Amniotic epithelial cell (primary cell): ENCODE results near the gene HTRA1.
A peak's percentile ranks its signal among the peaks of the same experiment; 100 is the strongest.

ENCODE experiments used
- DNase-seq: peaks from one replicate; pipeline ENCODE4 v3.0.0-alpha.2; 2010; ENCODE audit warnings: low read depth

HTRA1 gene

DNA sequence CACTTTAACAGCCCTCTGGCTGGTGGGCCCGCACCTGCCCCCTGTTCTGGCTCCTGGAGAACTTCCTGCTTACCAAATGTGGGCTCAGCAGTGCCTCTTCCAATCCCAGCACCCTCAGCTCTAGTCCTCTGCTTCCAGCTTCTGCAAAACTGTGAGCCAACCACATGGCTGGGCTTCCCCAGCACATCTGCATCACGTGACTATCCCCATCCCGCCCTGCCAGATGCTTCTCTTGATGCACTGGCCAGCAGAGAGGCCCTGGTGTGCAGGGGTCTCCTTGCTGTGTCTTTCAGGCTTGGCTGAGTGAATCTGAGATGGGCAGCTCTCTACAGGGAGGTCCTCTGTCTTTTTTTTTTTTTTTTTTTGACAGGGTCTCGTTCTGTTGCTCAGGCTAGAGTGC is 55.4 kb downstream of the HTRA1 start:
- DNase-seq = no peak

DNA sequence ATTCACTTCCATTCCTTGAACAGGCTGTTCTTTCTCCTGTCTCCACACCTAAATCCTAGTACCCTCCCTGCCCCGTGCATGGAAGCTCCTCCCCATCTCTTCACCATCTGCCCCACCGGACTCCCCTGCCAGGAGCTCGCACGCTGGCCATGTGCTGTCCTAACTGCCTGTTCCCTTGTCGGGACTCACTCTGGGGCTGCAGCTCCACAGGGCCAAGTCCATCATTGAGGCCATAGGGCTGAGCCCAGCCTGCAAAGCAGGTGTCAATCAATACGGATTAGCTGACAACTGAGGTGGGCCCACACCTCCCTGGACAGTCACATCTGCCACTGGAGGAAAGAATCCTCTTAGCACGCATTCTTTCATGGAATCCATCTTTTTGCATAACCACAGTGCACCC is 57.8 kb downstream of the HTRA1 start:
- no peak for DNase-seq

DNA sequence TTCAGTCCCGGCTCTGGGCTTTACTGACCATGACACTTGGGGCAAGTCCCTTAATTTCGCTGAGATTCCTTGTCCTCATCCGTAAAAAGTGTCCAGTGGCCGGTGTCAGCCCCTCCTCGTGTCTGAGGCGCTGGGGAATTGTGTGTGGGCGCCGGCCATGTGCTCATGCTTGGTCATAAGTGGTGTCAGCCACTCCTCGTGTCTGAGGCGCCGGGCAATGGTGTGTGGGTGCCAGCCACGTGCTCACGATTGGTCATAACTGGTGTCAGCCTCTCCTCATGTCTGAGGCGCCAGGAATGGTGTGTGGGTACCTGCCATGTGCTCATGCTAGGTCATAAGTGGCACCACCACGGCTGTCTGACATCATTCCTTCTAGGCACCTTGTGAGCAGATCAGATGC is 58.5 kb downstream of the HTRA1 start:
- no peak for DNase-seq

DNA sequence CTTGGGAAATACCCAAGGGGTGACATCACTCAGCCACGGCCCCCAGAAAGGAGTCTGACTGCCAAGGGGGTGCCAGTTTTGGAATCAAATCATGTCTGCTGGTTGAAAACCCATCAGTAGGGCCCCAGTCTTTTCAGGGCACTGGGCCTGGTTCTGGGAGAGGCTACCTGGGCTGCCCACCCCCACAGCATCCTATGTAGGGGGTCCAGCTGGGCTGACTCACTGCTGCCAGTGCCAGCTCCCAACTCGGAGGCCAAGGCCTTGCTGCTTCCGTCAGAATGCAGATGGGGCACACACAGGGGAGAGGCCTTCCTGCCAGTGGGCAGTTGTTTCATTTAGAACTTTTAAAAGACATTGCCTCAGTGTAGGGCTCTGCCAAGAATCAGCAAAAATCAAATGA is 59.7 kb downstream of the HTRA1 start:
- DNase-seq = peak; percentile 26

DNA sequence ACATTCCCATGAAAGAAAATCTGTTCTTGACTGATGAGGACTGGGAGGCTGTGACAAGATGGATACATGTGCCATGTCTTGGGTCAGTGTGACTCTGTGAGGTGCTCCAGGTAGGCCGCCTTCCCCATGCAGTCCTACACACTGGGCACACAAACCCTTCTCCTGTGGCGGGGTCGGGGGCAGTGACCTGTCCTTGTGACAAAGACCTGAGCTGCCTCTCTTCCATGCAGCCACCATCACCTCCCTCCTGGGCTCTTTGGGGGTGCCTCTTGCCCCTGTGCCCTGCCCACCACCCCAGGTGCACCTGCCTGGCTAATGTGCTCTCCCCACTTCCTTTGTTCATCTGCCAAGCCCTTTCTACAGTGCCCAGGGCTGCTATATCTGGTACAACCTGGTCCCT is 63.5 kb downstream of the HTRA1 start:
- DNase-seq = no peak

DNA sequence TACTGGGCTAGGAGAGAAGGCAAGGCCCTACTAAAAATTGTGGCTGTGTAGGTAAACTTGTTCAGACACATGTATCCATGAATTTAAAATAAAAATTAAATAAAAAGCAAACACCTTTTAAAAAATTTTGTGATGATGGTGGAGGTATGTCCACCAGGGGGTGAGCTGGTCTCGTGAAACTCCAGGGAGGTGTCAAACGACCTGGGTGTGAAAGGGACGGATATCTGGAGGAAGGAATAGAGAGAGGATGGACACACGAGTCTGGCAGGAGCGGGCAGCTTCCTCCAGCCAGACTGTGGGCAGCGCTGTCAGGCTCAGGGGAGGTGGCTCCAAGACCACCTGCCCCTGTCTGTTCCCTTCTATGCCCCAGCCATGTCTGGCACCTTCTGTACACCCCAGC is 64.4 kb downstream of the HTRA1 start:
- DNase-seq = no peak

DNA sequence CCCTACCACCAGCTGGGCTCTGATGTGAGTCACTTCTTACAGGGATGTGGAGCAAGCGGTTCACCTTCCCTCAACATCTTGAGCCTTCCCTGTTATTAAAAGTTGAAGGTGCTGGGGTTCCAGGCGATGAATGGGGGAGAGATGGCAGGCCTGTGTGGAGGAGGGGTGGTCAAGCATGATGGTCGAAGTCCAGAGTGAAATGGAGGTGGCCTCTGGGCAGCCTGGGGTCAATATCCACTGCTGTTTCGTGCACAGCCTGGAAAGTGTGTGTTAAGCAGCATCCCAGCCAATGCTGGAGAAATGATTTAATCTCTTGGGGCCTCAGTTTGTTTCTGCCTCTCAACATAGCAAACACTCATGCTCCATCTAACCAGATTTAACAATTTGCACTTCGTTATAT is 65.5 kb downstream of the HTRA1 start:
- no peak for DNase-seq

DNA sequence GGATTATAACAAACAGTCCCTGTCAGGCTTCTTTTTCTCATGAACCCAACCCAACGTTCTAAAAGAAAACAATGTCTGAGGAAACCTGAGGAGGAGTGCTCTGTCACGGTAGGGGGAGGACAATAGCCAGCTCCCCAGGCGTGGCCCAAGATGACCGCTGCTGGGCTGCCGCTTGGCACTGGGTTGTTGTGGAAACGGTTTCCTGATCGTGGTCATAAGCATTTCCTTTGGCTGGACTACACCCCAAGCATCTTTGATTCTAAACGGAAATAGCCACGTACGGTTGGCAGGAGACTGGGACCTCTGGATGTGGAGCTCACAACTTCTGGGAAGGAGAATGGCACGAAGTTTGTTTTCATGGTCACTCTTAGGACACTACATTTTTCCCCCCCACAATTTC is 68.8 kb downstream of the HTRA1 start:
- no peak for DNase-seq

DNA sequence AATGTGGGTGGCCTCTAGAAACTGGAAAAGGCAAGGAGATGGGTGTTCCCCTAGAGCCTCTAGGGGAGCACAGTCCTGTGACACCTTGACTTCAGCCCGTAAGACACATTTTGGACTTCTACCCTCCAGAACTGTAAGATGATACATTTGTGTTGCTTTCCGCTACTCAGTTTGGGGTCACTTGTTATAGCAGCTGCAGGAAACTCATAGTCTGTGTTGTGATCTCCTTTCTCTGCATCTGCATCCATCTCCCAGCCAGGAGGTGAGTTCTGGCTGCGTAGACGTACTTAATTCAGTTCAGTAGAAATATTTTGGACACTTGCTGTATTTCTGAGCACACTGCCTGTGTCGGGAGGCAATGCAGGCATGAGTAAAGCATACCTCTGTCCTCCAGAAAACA is 69.9 kb downstream of the HTRA1 start:
- no peak for DNase-seq

DNA sequence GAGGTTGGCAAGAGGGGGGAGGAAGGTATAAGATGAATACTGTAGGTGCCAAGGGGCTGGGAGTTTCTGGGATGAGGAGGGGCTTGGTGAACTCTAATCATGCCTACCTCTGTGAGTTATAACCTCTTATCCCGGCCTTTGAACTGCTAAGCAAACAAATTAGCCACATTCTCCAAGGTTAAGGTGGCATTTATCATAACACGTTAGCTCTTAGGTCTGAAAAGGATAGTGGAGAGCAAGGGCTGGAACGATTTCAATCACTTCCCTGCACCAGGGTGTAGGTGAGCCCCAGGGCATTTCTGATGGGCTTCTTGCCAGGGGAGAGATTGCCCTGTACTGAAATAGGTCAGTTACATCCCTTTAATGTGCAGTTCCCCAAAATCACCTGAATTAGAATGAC is 70.6 kb downstream of the HTRA1 start:
- no peak for DNase-seq

DNA sequence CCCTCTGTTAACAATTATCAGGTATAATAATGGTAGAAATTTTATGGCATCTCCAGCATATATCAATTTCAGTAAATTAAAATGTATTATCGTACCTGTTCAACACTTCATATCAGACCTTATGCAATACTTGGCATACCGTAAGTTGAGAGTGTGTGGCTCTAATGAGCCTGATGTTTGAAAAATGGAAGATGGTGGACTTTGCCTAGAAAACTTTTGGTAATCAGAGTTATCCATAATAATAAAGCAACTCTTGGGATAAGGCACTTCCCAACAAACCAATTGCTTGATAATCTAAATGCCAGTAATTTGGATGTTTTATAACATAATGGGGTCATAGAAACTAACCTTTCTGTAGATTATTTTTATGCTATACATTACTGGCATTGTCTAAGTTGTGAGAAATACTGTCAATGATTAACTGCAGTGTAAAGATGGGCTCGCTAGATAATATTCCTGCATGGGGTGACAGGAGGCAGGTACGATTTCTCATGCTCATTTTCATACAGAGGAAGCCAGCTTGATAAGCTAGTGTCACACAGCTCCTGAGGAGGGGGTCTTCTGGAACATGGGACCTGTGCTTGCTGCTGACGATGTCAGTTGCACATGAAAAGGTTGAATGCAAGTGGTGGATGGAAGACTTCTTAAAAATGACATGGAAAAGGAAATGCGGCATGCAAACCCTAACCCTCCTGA is 71.4 kb downstream of the HTRA1 start:
- no peak for DNase-seq

DNA sequence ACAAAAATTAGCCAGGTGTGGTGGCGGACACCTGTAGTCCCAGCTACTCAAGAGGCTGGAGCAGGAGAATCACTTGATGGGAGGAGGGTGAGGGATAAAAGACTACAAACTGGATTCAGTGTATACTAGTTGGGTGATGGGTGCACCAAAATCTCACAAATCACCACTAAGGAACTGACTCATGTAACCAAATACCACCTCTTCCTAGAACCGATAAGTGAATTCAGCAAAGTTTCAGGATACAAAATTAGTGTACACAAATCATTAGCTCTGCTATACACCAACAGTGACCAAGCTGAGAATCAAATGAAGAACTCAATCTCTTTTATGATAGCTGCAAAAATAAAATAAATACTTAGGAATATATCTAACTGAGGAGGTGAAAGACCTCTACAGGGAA is 76.2 kb downstream of the HTRA1 start:
- no peak for DNase-seq

DNA sequence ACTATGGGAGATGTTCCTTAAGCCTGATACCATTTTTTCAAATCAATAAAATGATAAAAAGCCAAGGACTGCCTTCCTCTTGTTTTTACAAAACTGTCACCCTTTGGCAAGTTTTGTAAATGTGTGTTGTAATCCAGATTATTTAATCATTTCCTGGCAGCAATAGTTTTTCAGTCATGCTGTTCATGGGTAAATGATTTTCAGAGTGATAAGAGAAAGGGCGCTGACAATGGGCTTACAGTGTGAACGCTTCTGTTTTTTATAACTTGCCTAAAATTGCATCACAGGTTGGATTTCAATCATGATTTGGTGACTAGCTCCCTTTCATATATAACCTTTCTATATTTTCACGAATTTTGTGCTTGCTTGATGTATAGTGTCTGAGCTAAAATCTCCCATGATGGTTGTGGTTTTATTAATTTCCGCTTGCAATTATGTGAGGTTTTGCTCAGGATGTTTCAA is 80.2 kb downstream of the HTRA1 start:
- peak; percentile 16 for DNase-seq

DNA sequence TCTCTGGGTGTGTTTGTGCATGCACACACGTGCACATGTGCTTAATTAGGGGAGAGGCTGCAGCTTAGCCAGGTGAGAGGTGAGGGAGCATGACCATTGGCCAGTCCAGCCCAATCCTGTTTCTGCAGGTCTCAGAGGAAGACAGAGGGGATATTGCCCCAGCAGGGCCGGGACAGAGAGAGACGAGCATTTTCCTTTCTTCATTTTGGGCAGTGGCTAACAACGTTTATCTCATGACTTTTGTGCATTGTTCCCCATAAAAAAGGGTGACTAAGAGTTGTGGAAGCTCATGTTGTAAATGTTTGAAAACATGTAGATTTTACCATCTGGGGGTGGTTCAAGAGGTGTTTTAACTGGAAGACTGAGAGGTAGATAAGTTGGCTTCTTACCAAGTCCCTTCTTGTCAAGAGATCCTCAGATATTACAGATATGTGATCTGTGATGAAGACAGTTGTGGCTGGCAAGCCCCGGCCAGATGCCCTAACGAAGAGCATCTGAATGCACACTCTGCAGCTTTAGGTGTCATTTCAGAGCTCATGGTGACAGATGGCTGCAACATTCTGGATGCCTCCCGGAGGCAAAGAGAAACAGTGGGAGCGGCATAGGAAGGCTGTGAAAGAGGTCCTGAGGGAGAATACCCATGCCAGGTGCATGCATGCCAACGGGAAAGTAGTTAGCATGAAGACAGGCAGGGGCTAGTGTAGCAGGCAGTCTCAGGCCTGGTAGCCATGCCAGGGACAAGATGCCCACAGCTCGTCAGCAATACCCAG is 82.5 kb downstream of the HTRA1 start:
- no peak for DNase-seq

DNA sequence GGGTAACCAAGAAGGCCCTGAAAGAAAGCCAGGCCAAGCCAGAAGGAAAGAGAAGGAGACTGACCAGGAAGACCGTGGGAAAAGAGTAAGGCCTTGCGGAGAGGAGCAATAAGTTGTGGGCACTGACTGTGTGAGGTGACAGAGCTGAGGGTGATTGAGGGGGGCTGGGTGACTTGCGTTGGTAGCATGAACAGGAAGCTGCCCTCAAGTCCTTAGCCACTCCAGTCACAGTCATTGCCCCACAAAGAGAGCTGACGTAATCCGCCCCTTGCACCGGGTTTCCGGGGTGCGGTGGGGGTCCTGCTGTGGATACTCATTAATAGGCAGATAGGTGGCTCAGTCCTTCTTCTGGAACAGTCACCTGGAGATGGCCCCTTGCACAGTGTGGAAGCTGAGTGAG is 83.1 kb downstream of the HTRA1 start:
- no peak for DNase-seq

DNA sequence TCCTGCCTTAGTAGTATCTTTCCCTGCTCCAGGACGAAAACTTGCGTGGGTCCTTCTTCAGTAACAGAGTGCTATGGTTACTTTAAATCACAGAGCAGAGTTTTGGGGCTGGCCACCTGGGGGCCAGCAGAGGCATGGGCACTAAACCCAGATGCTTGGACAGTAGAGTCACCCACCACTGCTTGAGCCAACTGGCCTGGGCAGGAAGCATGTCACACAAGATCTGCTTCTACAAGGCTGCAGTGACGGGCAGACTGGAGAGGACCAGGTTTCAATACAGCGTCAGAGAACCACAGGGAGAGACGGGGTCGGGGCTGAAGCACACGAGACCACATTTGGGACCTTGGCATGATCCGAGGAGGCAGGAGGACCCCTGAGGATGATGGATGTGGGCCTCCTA is 84.9 kb downstream of the HTRA1 start:
- no peak for DNase-seq

DNA sequence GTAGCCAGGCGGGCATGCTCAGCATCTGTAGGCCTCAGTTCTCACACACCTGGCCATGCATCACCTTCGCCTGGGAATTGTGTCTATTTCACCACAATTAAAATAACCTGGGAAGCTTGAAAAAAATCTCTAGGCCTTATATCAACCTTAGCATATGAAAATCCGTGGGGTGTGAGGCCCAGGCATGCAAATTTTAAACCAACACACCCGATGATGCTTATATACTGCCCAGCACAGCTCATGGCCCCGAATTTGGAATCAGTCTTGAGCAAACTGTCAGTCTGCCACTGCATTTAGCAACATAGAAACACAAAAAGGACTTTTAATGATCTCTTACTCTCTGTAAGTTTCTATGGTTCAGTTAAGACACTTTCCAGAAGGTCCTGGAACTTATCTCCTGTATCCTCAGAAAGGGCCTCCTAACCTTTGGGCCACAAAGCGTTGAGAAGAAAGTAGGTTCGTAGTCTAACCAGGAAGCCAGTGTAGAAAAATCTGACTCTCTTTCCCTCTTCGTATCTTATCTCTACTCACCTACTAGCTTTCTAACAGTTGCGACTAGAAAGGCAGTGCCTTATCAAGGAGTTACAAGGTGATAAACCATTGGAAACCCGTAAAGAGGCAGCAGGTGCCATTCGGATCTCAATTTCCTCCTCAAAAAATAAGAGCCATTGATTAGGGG is 87.2 kb downstream of the HTRA1 start:
- no peak for DNase-seq

DNA sequence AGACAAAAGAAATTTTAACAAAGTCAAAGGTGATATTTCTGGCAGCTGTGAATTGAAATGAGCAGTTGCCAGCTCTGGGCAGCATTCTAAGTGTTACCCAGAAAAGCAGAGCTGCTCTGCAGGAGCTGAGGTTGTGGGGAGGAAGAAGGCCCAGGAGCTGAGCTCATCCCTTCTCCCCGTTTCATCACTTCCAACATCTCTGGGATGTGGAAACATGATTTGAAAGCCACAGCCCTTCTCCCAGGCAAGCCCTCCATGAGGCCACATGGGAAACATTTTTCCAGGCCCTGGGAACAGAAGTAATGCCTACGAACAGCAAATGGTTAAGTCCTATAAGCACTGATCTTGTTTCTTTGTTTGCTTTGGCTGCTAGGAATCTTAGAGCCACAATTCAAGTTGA is 88.3 kb downstream of the HTRA1 start:
- DNase-seq = peak; percentile 26

DNA sequence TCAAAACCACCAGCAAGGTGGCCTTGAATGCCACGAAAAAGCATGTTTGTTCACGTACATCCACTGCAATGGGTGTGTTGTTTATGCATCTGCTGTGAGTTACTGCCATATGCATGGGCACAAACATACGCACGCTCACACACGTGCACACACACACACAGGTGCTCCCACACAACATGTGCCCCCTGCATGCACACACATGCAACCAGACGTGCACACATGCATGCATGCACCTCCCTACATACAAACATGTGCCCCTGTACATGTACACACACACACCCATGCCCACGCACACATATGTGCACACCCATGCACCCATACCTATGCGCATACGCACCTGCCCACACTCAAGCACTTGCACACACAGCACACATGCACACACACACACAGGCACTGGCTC is 89.1 kb downstream of the HTRA1 start:
- DNase-seq = no peak

DNA sequence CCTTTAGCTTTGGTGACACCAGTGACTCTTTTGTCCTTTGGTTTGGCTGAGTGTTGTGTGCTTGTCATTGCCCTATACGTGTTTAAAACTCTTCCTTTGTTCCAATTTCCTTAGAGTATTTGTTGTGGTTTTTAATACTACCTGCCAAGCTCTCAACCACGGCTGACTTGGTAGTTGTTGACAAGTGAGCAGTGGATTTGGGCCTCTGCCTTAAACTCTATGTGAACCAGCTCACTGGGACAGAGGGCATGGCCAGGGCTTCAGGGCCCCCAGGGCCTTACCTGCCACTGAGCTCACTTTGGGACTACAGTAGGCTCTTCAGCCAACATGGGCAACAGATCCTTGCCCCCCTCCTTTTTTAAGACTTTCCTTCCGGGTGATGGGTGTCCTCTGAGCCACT is 89.6 kb downstream of the HTRA1 start:
- no peak for DNase-seq

DNA sequence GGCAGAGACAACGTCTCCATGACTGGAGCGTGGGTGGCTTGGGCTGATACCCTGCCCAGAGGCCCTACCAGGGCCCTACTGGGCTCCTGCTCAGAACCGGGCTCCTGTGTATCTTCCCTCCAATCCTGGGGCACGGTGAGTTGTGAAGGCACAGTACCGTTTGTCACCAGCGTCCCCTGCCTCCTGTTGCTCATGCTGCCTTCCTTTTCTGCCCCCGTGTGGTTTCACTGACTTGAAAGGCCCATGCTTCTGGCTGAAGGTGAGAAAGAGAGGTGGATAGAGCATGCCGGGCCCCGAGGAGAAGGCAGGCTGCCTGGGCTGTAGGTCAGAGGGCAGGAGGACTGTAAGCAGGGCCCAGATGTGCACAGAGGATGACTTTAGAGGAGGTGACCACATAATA is 90.1 kb downstream of the HTRA1 start:
- no peak for DNase-seq

DNA sequence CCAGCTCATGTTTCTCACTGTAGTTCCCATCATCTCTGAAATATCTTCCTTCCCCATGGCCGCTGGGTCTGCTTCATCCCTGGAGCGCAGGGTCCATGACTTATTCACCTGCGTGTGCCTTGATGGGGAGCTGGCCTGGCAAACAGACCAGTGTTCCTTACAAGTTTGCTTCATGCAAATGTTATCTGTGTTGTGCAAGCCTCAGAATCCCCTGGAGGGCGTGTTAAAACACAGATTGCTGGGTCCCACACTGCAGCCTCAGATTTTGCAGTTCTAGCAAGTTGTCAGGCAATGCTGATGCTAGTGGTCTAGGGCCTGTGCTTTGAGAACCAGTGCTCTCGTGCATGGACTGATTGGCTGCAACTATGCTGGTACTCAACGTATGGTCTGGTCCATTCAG is 92.0 kb downstream of the HTRA1 start:
- DNase-seq = peak; percentile 34
